Endothelial cell of umbilical vein (primary cell): Measurements from ENCODE around the gene B3GNT9.

Experiments
- CTCF ChIP-seq, 2 donors: IDR thresholded peaks; 1 replicate in 1 of 2; 2 replicates in 1 of 2; pipeline ENCODE4 v1.5.1; 2011; ENCODE audit warnings: low read length in 2 of 2, mild to moderate bottlenecking in 2 of 2, moderate library complexity in 2 of 2, control low read depth in 1 of 2, inconsistent platforms in 1 of 2, low read depth in 1 of 2; ENCODE audit not compliant: insufficient read depth in 1 of 2; ENCODE audit errors: extremely low read depth in 1 of 2
- EZH2 ChIP-seq: IDR thresholded peaks from 2 replicates; pipeline ENCODE4 v1.6.1; 2012; ENCODE audit warnings: borderline replicate concordance, low read depth, mild to moderate bottlenecking, moderate library complexity, low read length, inconsistent platforms; ENCODE audit not compliant: severe bottlenecking
- FOS ChIP-seq: IDR thresholded peaks from 2 replicates; pipeline ENCODE4 v1.6.1; 2011; ENCODE audit warnings: mild to moderate bottlenecking, low read length, moderate library complexity, borderline replicate concordance; ENCODE audit not compliant: insufficient read depth
- GATA2 ChIP-seq: IDR thresholded peaks from 2 replicates; pipeline ENCODE4 v1.7.0; 2011; ENCODE audit warnings: low read depth, mild to moderate bottlenecking, moderate library complexity, mixed read lengths, low read length; ENCODE audit not compliant: insufficient read length, insufficient read depth
- JUN ChIP-seq: IDR thresholded peaks from 2 replicates; pipeline ENCODE4 v1.6.1; 2011; ENCODE audit warnings: borderline replicate concordance, low read depth; ENCODE audit not compliant: insufficient read length, insufficient read depth
- MAX ChIP-seq: IDR thresholded peaks from 2 replicates; pipeline ENCODE4 v1.6.1; 2011; ENCODE audit not compliant: insufficient read depth, insufficient read length
- MYC ChIP-seq: IDR thresholded peaks from one replicate; pipeline ENCODE4 v1.6.1; 2011; ENCODE audit warnings: mild to moderate bottlenecking, low read depth, low read length
- POLR2A ChIP-seq: IDR thresholded peaks from 2 replicates; pipeline ENCODE4 v1.6.1; 2012; ENCODE audit warnings: low read depth, mild to moderate bottlenecking, control low read depth, low read length
- POLR2AphosphoS5 ChIP-seq: IDR thresholded peaks from 2 replicates; pipeline ENCODE4 v1.6.1; 2012; ENCODE audit warnings: low read depth, mild to moderate bottlenecking, control low read depth, low read length, moderate library complexity; ENCODE audit not compliant: insufficient read depth

DNA sequence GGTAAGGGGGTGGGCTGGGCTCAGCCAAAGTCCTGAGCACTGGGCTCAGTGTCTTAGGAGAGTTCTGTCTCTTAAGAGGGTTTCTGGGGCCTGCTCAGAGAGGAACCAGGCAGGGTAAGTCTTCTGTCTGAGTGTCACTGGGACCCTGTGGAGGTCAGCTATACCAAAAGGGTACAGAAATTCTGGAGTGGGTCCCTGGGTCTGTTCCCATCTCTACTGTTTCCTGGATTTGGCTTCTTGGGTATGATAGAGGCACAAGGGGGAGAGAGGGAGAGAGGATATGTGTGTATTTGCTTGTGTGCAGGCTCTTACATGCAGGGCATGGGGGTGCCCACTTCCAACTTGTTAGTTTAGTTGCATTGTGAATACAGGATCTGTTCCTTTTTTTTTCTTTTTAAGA lies 42.7 kb upstream of the B3GNT9 start:
- TF ChIP-seq CTCF (IDR thresholded peaks at IDR 0.05; ENCODE audit: extremely low read depth in 1 of 2, insufficient read depth in 1 of 2, low read depth in 1 of 2, low read length in 2 of 2) (no peak), POLR2A (no peak), MAX (no peak), POLR2AphosphoS5 (no peak), JUN (no peak), MYC (no peak), EZH2 (no peak), GATA2 (no peak), FOS (no peak)
